Muscle layer of colon (tissue), 2 donors: Measurements from ENCODE around the gene PAK1.

Source experiments
- H3K27ac ChIP-seq: one replicate; pipeline ENCODE4 v1.7.0; 2013; ENCODE audit warnings: low read depth, mild to moderate bottlenecking, low read length, moderate library complexity
- H3K27me3 ChIP-seq, 2 donors: one replicate each; pipeline ENCODE4 v1.7.0; 2013; ENCODE audit warnings: low read length in 2 of 2, mild to moderate bottlenecking in 2 of 2; ENCODE audit not compliant: insufficient read depth in 2 of 2, control insufficient read depth in 1 of 2
- H3K36me3 ChIP-seq: one replicate; pipeline ENCODE4 v1.7.0; 2013; ENCODE audit warnings: mild to moderate bottlenecking, low read length; ENCODE audit not compliant: insufficient read depth
- H3K4me1 ChIP-seq: one replicate; pipeline ENCODE4 v1.7.0; 2013; ENCODE audit warnings: mild to moderate bottlenecking, low read length; ENCODE audit not compliant: insufficient read depth
- H3K4me3 ChIP-seq, 2 donors: one replicate each; pipeline ENCODE4 v1.7.0; 2013; ENCODE audit warnings: low read length in 2 of 2, low read depth in 1 of 2, mild to moderate bottlenecking in 1 of 2, moderate library complexity in 1 of 2
- H3K9ac ChIP-seq: one replicate; pipeline ENCODE4 v1.7.0; 2013; ENCODE audit warnings: low read length
- H3K9me3 ChIP-seq: one replicate; pipeline ENCODE4 v1.7.0; 2013; ENCODE audit warnings: mild to moderate bottlenecking, low read length
- donor health status: abdominal sarcoma.
- donor health status: Adenocarcinoma of cecum.

Gene PAK1

GRCh38 chr11:77472991-77473800 is 698 bp downstream of the PAK1 start:
- Histone ChIP-seq H3K27me3 (no peaks in the 10 kb centered on the region), H3K4me3 (peak overlapping the region; percentile 52 to 88), H3K9me3 (no peaks in the 10 kb centered on the region), H3K9ac (no peak overlapping the region), H3K27ac (peak overlapping the region; percentile 60), H3K36me3 (no peaks in the 10 kb centered on the region), H3K4me1 (no peaks in the 10 kb centered on the region)

- H3K27ac ChIP-seq, result no peak overlapping the region
- no peaks in the 10 kb centered on the region for H3K4me1 ChIP-seq
- no peaks in the 10 kb centered on the region for H3K36me3 ChIP-seq
- no peaks in the 10 kb centered on the region for H3K27me3 ChIP-seq
- H3K9me3 ChIP-seq, result no peaks in the 10 kb centered on the region
- H3K4me3 ChIP-seq, result no peak overlapping the region
- H3K9ac ChIP-seq, result no peak overlapping the region
Observed at GRCh38 chr11:77471558-77472193, 2.2 kb downstream of the PAK1 start.

- Histone ChIP-seq H3K36me3 (no peaks in the 10 kb centered on the region), H3K27me3 (no peaks in the 10 kb centered on the region), H3K9ac (no peak overlapping the region), H3K4me1 (no peaks in the 10 kb centered on the region), H3K9me3 (no peaks in the 10 kb centered on the region), H3K27ac (no peak overlapping the region), H3K4me3 (no peak overlapping the region)
Observed at GRCh38 chr11:77470971-77471370, 2.9 kb downstream of the PAK1 start.

GRCh38 chr11:77470504-77470903 is 3.4 kb downstream of the PAK1 start:
- no peaks in the 10 kb centered on the region for H3K9me3 ChIP-seq
- no peak overlapping the region for H3K9ac ChIP-seq
- H3K4me1 ChIP-seq, result no peaks in the 10 kb centered on the region
- no peak overlapping the region for H3K27ac ChIP-seq
- H3K4me3 ChIP-seq, result no peak overlapping the region
- no peaks in the 10 kb centered on the region for H3K27me3 ChIP-seq
- H3K36me3 ChIP-seq, result no peaks in the 10 kb centered on the region

GRCh38 chr11:77468527-77468926 is 5.4 kb downstream of the PAK1 start:
- H3K27ac ChIP-seq, result no peak overlapping the region
- H3K4me1 ChIP-seq, result no peaks in the 10 kb centered on the region
- no peak overlapping the region for H3K4me3 ChIP-seq
- H3K9me3 ChIP-seq, result no peaks in the 10 kb centered on the region
- no peaks in the 10 kb centered on the region for H3K36me3 ChIP-seq
- no peaks in the 10 kb centered on the region for H3K27me3 ChIP-seq
- no peak overlapping the region for H3K9ac ChIP-seq

GRCh38 chr11:77467993-77468392 is 5.9 kb downstream of the PAK1 start:
- Histone ChIP-seq H3K4me3 (no peak overlapping the region), H3K4me1 (no peaks in the 10 kb centered on the region), H3K27me3 (no peaks in the 10 kb centered on the region), H3K9ac (no peak overlapping the region), H3K36me3 (no peaks in the 10 kb centered on the region), H3K9me3 (no peaks in the 10 kb centered on the region), H3K27ac (no peak overlapping the region)

- Histone ChIP-seq H3K4me1 (no peaks in the 10 kb centered on the region), H3K27ac (no peak overlapping the region), H3K9me3 (no peaks in the 10 kb centered on the region), H3K4me3 (no peak overlapping the region), H3K36me3 (no peaks in the 10 kb centered on the region), H3K9ac (no peak overlapping the region), H3K27me3 (no peaks in the 10 kb centered on the region)
Observed at GRCh38 chr11:77467233-77467632, 6.7 kb downstream of the PAK1 start.

- no peak overlapping the region for H3K4me3 ChIP-seq
- no peaks in the 10 kb centered on the region for H3K36me3 ChIP-seq
- no peaks in the 10 kb centered on the region for H3K27me3 ChIP-seq
- no peak overlapping the region for H3K27ac ChIP-seq
- H3K9ac ChIP-seq, result no peak overlapping the region
- H3K9me3 ChIP-seq, result no peaks in the 10 kb centered on the region
- H3K4me1 ChIP-seq, result no peaks in the 10 kb centered on the region
Observed at GRCh38 chr11:77457340-77457739, 16.6 kb downstream of the PAK1 start.

- no peaks in the 10 kb centered on the region for H3K36me3 ChIP-seq
- no peaks in the 10 kb centered on the region for H3K27me3 ChIP-seq
- no peak overlapping the region for H3K27ac ChIP-seq
- H3K9me3 ChIP-seq, result no peaks in the 10 kb centered on the region
- H3K9ac ChIP-seq, result no peak overlapping the region
- H3K4me3 ChIP-seq, result no peak overlapping the region
- no peaks in the 10 kb centered on the region for H3K4me1 ChIP-seq
Observed at GRCh38 chr11:77455740-77456139, 18.2 kb downstream of the PAK1 start.

GRCh38 chr11:77454867-77455655 is 18.8 kb downstream of the PAK1 start:
- H3K9me3 ChIP-seq, result no peaks in the 10 kb centered on the region
- H3K27me3 ChIP-seq, result no peaks in the 10 kb centered on the region
- H3K27ac ChIP-seq, result no peak overlapping the region
- H3K4me3 ChIP-seq, result no peak overlapping the region
- H3K4me1 ChIP-seq, result no peaks in the 10 kb centered on the region
- H3K9ac ChIP-seq, result no peak overlapping the region
- H3K36me3 ChIP-seq, result no peaks in the 10 kb centered on the region

GRCh38 chr11:77450227-77450626 is 23.7 kb downstream of the PAK1 start:
- Histone ChIP-seq H3K9ac (no peak overlapping the region), H3K27me3 (no peaks in the 10 kb centered on the region), H3K9me3 (no peaks in the 10 kb centered on the region), H3K4me1 (no peaks in the 10 kb centered on the region), H3K27ac (no peak overlapping the region), H3K4me3 (no peak overlapping the region), H3K36me3 (no peaks in the 10 kb centered on the region)
